Stomach (tissue), 9 donors: ENCODE measurements around the gene SUN1. TPM values are rescaled to one million over a fixed set of nuclear protein-coding genes. Genes with fewer than 3 reads are reported as not detected.
A peak's percentile ranks its signal among the peaks of the same experiment; 100 is the strongest.

Source experiments
- DNase-seq, 2 donors: peaks; one replicate each; pipeline versions ENCODE4 v3.0.0 to v3.0.0-alpha.2; 2013 to 2019
- H3K27ac ChIP-seq, 5 donors: fragments of 200-600 bp in 4 of 5; sonication (generic) in 4 of 5; one replicate each; pipeline ENCODE4 v1.5.1; 2013 to 2019; ENCODE audit warnings: mild to moderate bottlenecking in 1 of 5, moderate library complexity in 1 of 5
- H3K27me3 ChIP-seq, 3 donors: fragments of 200-600 bp; sonication (generic); one replicate each; pipeline ENCODE4 v1.5.1; 2017 to 2019; ENCODE audit warnings: mixed run types in 1 of 3
- H3K36me3 ChIP-seq, 4 donors: fragments of 200-600 bp; sonication (generic); 1 replicate in 3 of 4; 2 replicates in 1 of 4; pipeline ENCODE4 v1.5.1; 2016 to 2019
- H3K4me1 ChIP-seq, 4 donors: fragments of 200-600 bp; sonication (generic); one replicate each; pipeline ENCODE4 v1.5.1; 2016 to 2019
- H3K4me3 ChIP-seq, 4 donors: fragments of 200-600 bp; sonication (generic) in 3 of 4; one replicate each; pipeline ENCODE4 v1.5.1; 2016 to 2019; ENCODE audit warnings: mild to moderate bottlenecking in 1 of 4
- H3K9me3 ChIP-seq, 4 donors: fragments of 200-600 bp; sonication (generic); one replicate each; pipeline ENCODE4 v1.5.1; 2016 to 2019
- CTCF ChIP-seq, 7 experiments: fragments of 450-650 bp in 4 of 7; fragments of 200-600 bp in 3 of 7; sonication (generic) in 3 of 7; IDR thresholded peaks; one replicate each; pipeline ENCODE4 v1.5.1; 2016 to 2019; ENCODE audit warnings: antibody characterized with exemption in 7 of 7, control low read depth in 2 of 7, mild to moderate bottlenecking in 1 of 7
- EP300 ChIP-seq: sonication (generic); formaldehyde crosslinking; IDR thresholded peaks from one replicate; pipeline ENCODE4 v1.6.1; 2017; ENCODE audit warnings: antibody characterized with exemption
- POLR2A ChIP-seq, 4 donors: fragments of 450-650 bp; IDR thresholded peaks; one replicate each; pipeline ENCODE4 v1.6.1; 2016; ENCODE audit warnings: antibody characterized with exemption in 4 of 4, control low read depth in 2 of 4, mild to moderate bottlenecking in 1 of 4, moderate library complexity in 1 of 4
- POLR2AphosphoS5 ChIP-seq, 3 donors: sonication (generic); formaldehyde crosslinking; IDR thresholded peaks; one replicate each; pipeline ENCODE4 v1.6.1; 2016; ENCODE audit warnings: antibody characterized with exemption in 3 of 3
- WGBS, 5 donors: extraction: QIAGEN DNeasy Blood & Tissue Kit in 3 of 5; methylation state at CpG; one replicate each; pipeline versions ENCODE4 v1.1.5 to v1.1.7; 2013 to 2018; 5-methylcytosine and 5-hydroxymethylcytosine counted together
- intact Hi-C: fragments of 100-400 bp; cut with DNase I; formaldehyde crosslinking; loops from one replicate; pipeline ENCODE4 v1.15.1; 2023; ENCODE audit warnings: low total_unique reads
- polyA plus RNA-seq, 3 donors: library from polyadenylated mRNA; stranded (reverse); fragments of 200-250 nt; gene quantifications; one replicate each; pipeline ENCODE4 v1.2.3, GENCODE V29; 2013
- total RNA-seq, 5 donors: library from RNA; depleted of rRNA; stranded (reverse); fragments of >200 nt; gene quantifications; one replicate each; pipeline versions ENCODE4 v1.1.0 to v1.2.3, GENCODE V29; 2014 to 2016
- donor health status: healthy with polysubstance abuse.
- donor health status: Bipolar disorder and iron deficiency.
- donor health status: healthy.

The SUN1 gene
- total and polyA plus RNA-seq, 8 donors = 15.9 to 242 (median 117) TPM

GRCh38 chr7:867001-867405, 34.7 kb downstream of the SUN1 start:
- 21 to 35% (median 24%) methylated on average over 16 to 18 of the region's 18 CpGs for WGBS, 5 donors
- Histone ChIP-seq H3K9me3 (no peaks in the 10 kb centered on the region), H3K27ac (peak overlapping the region; percentile 83 to 94 (median 87)), H3K4me1 (peaks cover 28 to 44% (median 37%) of the 10 kb centered on the region in 4 donors), H3K4me3 (peak overlapping the region in 1 of 4 donors; percentile 23), H3K36me3 (peaks cover 58 to 91% (median 85%) of the 10 kb centered on the region in 4 donors), H3K27me3 (no peaks in the 10 kb centered on the region)
- intact Hi-C loops = no loop called here
- TF ChIP-seq POLR2A (IDR thresholded peaks at IDR 0.05) (no peak), EP300 (peak; percentile 78), CTCF (IDR thresholded peaks at IDR 0.05) (no peak), POLR2AphosphoS5 (IDR thresholded peaks at IDR 0.05) (peak; percentile 61 to 87 (median 70))
- DNase-seq = peak; percentile 73 to 86

- H3K27ac ChIP-seq = peak overlapping the region; percentile 83 to 94 (median 87)
- no peaks in the 10 kb centered on the region for H3K9me3 ChIP-seq
- WGBS, 5 donors = 39 to 60% (median 56%) methylated on average over 17 to 22 of the region's 22 CpGs
- TF ChIP-seq POLR2A (IDR thresholded peaks at IDR 0.05) = no peak
- peak; percentile 25 to 88 (median 80) for TF ChIP-seq POLR2AphosphoS5 (IDR thresholded peaks at IDR 0.05)
- peak; percentile 56 for TF ChIP-seq EP300
- peak in 2 of 7 experiments; percentile 6 to 22 for TF ChIP-seq CTCF (IDR thresholded peaks at IDR 0.05)
- intact Hi-C loops = no loop called here
- peak; percentile 86 to 91 for DNase-seq
- peak overlapping the region in 1 of 4 donors; percentile 23 for H3K4me3 ChIP-seq
- H3K27me3 ChIP-seq = no peaks in the 10 kb centered on the region
- peaks cover 26 to 49% (median 36%) of the 10 kb centered on the region in 4 donors for H3K4me1 ChIP-seq
- H3K36me3 ChIP-seq = peaks cover 61 to 91% (median 85%) of the 10 kb centered on the region in 4 donors
These were observed 35.3 kb downstream of the SUN1 start for GRCh38 chr7:867406-868188.

GRCh38 chr7:868189-868486, 35.9 kb downstream of the SUN1 start:
- TF ChIP-seq POLR2A (IDR thresholded peaks at IDR 0.05) (no peak), POLR2AphosphoS5 (IDR thresholded peaks at IDR 0.05) (peak in 1 of 3 donors; percentile 60)
- no peak for DNase-seq
- H3K36me3 ChIP-seq = peaks cover 59 to 90% (median 85%) of the 10 kb centered on the region in 4 donors
- H3K27me3 ChIP-seq = no peaks in the 10 kb centered on the region
- 71 to 94% (median 86%) methylated on average over 13 to 17 of the region's 17 CpGs for WGBS, 5 donors
- intact Hi-C loops = no loop called here
- peak overlapping the region; percentile 83 to 94 (median 87) for H3K27ac ChIP-seq
- peaks cover 31 to 54% (median 40%) of the 10 kb centered on the region in 4 donors for H3K4me1 ChIP-seq
- H3K9me3 ChIP-seq = no peaks in the 10 kb centered on the region
- H3K4me3 ChIP-seq = peak overlapping the region in 1 of 4 donors; percentile 16

- WGBS, 5 donors = 76 to 88% (median 81%) methylated on average over 14 of the region's 14 CpGs
- H3K9me3 ChIP-seq = no peaks in the 10 kb centered on the region
- H3K4me3 ChIP-seq = no peak overlapping the region
- no peaks in the 10 kb centered on the region for H3K27me3 ChIP-seq
- H3K27ac ChIP-seq = peak overlapping the region; percentile 34 to 94 (median 62)
- intact Hi-C loops = no loop called here
- no peak for TF ChIP-seq POLR2A (IDR thresholded peaks at IDR 0.05)
- TF ChIP-seq EP300 = no peak
- no peak for TF ChIP-seq CTCF (IDR thresholded peaks at IDR 0.05)
- no peak for TF ChIP-seq POLR2AphosphoS5 (IDR thresholded peaks at IDR 0.05)
- peaks cover 53 to 82% (median 75%) of the 10 kb centered on the region in 4 donors for H3K36me3 ChIP-seq
- H3K4me1 ChIP-seq = peaks cover 41 to 67% (median 51%) of the 10 kb centered on the region in 4 donors
- no peak for DNase-seq
These were observed 37.1 kb downstream of the SUN1 start for GRCh38 chr7:869348-869747.
